CD8-positive, alpha-beta memory T cell (primary cell): Measurements from ENCODE around the gene ATP2C2. TPM values are rescaled to one million over a fixed set of nuclear protein-coding genes. Genes with fewer than 3 reads are reported as not detected.

Experiments
- CTCF ChIA-PET: fragments of 350-600 bp; sonication (Branson Sonifier 250); formaldehyde crosslinking; loops from one replicate; lab custom pipeline; 2021; ENCODE audit warnings: antibody characterized with exemption; lab: Charles Lee
- POLR2A ChIA-PET: fragments of 350-600 bp; sonication (Branson Sonifier 250); formaldehyde crosslinking; loops from one replicate; lab custom pipeline; 2021; ENCODE audit warnings: antibody characterized with exemption; lab: Charles Lee
- DNase-seq, 5 donors: peaks; one replicate each; pipeline versions ENCODE4 v3.0.0 to v3.0.0-alpha.2; 2020 to 2022; ENCODE audit warnings: mixed read lengths in 1 of 5
- H3K27ac ChIP-seq: one replicate; pipeline ENCODE4 v1.7.0; 2013; ENCODE audit warnings: low read depth, mild to moderate bottlenecking, low read length, moderate library complexity
- H3K27me3 ChIP-seq: 2 replicates; pipeline ENCODE4 v1.7.0; 2013; ENCODE audit warnings: low read length, mild to moderate bottlenecking; ENCODE audit not compliant: insufficient read depth, poor library complexity, severe bottlenecking
- H3K36me3 ChIP-seq: 2 replicates; pipeline ENCODE4 v1.7.0; 2013; ENCODE audit warnings: mild to moderate bottlenecking, low read length, moderate library complexity; ENCODE audit not compliant: insufficient read depth
- H3K4me1 ChIP-seq: 2 replicates; pipeline ENCODE4 v1.7.0; 2013; ENCODE audit warnings: mild to moderate bottlenecking, low read length, moderate library complexity; ENCODE audit not compliant: insufficient read depth
- H3K4me3 ChIP-seq: 2 replicates; pipeline ENCODE4 v1.7.0; 2013; ENCODE audit warnings: mild to moderate bottlenecking, low read length
- H3K9me3 ChIP-seq: 2 replicates; pipeline ENCODE4 v1.7.0; 2013; ENCODE audit warnings: mild to moderate bottlenecking, low read length
- H3K27ac Mint-ChIP-seq, 8 donors: one replicate each; pipeline ENCODE4 v1.8.0; 2020 to 2021; ENCODE audit warnings: mixed read lengths in 8 of 8, mild to moderate bottlenecking in 6 of 8, inconsistent platforms in 3 of 8, moderate library complexity in 3 of 8
- H3K27me3 Mint-ChIP-seq, 2 donors: one replicate each; pipeline ENCODE4 v1.8.0; 2020 to 2021; ENCODE audit warnings: mixed read lengths in 2 of 2, mild to moderate bottlenecking in 1 of 2, moderate library complexity in 1 of 2
- H3K36me3 Mint-ChIP-seq, 3 donors: one replicate each; pipeline ENCODE4 v1.8.0; 2020 to 2021; ENCODE audit warnings: mixed read lengths in 3 of 3, inconsistent platforms in 1 of 3, mild to moderate bottlenecking in 1 of 3
- H3K4me1 Mint-ChIP-seq, 3 donors: one replicate each; pipeline ENCODE4 v1.8.0; 2020 to 2021; ENCODE audit warnings: mixed read lengths in 3 of 3, inconsistent platforms in 1 of 3, mild to moderate bottlenecking in 1 of 3
- H3K4me3 Mint-ChIP-seq, 7 donors: one replicate each; pipeline ENCODE4 v1.8.0; 2020 to 2021; ENCODE audit warnings: mixed read lengths in 7 of 7, mild to moderate bottlenecking in 6 of 7, moderate library complexity in 4 of 7, inconsistent platforms in 2 of 7
- H3K9me3 Mint-ChIP-seq, 5 donors: one replicate each; pipeline ENCODE4 v1.8.0; 2020 to 2022; ENCODE audit warnings: mixed read lengths in 5 of 5, mild to moderate bottlenecking in 3 of 5, moderate library complexity in 2 of 5, inconsistent platforms in 1 of 5
- polyA plus RNA-seq: library from polyadenylated mRNA; unstranded; fragments of 300-500 nt; fragmentation: Illumina TruSeq; gene quantifications from one replicate; pipeline ENCODE4 v1.2.3, GENCODE V29; 2021
- total RNA-seq, 2 experiments: library from RNA; stranded (reverse); gene quantifications; one replicate each; pipeline ENCODE4 v1.2.3, GENCODE V29; 2021

Gene ATP2C2
- total RNA-seq (not detected), polyA plus RNA-seq (not detected)

GRCh38 chr16:84368308-84368996 lies at the start of gene ATP2C2:
TSS of gene ATP2C2 (plus strand) at chr16:84368538. CDS start at chr16:84368616, 78 bp downstream.
- ChIA-PET CTCF (no interaction called here), POLR2A (no interaction called here)
- Mint-ChIP-seq H3K36me3 (peaks cover 0 to 1% (median 0%) of the 10 kb centered on the region in 3 donors), H3K4me1 (peaks cover 2 to 8% (median 4%) of the 10 kb centered on the region in 3 donors), H3K4me3 (no peak within 1 kb of the TSS), H3K9me3 (no peaks in the 10 kb centered on the region), H3K27ac (no peak within 1 kb of the TSS), H3K27me3 (peaks cover 29 to 63% of the 10 kb centered on the region in 2 donors)
- H3K27ac ChIP-seq = no peak within 1 kb of the TSS
- H3K4me1 ChIP-seq = no peaks in the 10 kb centered on the region
- H3K36me3 ChIP-seq = no peaks in the 10 kb centered on the region
- no peak for DNase-seq
- peaks cover 19% of the 10 kb centered on the region for H3K27me3 ChIP-seq
- H3K4me3 ChIP-seq = no peak within 1 kb of the TSS
- H3K9me3 ChIP-seq = no peaks in the 10 kb centered on the region

GRCh38 chr16:84319146-84319760 lies 49.1 kb upstream of the ATP2C2 start:
- H3K9me3 ChIP-seq = no peaks in the 10 kb centered on the region
- no peaks in the 10 kb centered on the region for H3K4me1 Mint-ChIP-seq
- H3K9me3 Mint-ChIP-seq = peaks cover 0 to 12% (median 6%) of the 10 kb centered on the region in 5 donors
- H3K27ac ChIP-seq = no peak overlapping the region
- DNase-seq = no peak
- CTCF ChIA-PET = no interaction called here
- H3K4me3 Mint-ChIP-seq = no peak overlapping the region
- no peak overlapping the region for H3K4me3 ChIP-seq
- no peak overlapping the region for H3K27ac Mint-ChIP-seq
- H3K36me3 ChIP-seq = no peaks in the 10 kb centered on the region
- H3K27me3 ChIP-seq = peaks cover 6% of the 10 kb centered on the region
- H3K36me3 Mint-ChIP-seq = no peaks in the 10 kb centered on the region
- H3K27me3 Mint-ChIP-seq = peaks cover 6 to 26% of the 10 kb centered on the region in 2 donors
- no peaks in the 10 kb centered on the region for H3K4me1 ChIP-seq
- POLR2A ChIA-PET = no interaction called here

- ChIA-PET POLR2A (no interaction called here), CTCF (no interaction called here)
- no peak for DNase-seq
- Mint-ChIP-seq H3K27ac (no peak overlapping the region), H3K4me1 (no peaks in the 10 kb centered on the region), H3K27me3 (peaks cover 2 to 14% of the 10 kb centered on the region in 2 donors), H3K36me3 (no peaks in the 10 kb centered on the region), H3K9me3 (peaks cover 0 to 12% (median 6%) of the 10 kb centered on the region in 5 donors), H3K4me3 (no peak overlapping the region)
- H3K27me3 ChIP-seq = no peaks in the 10 kb centered on the region
- H3K4me1 ChIP-seq = no peaks in the 10 kb centered on the region
- H3K9me3 ChIP-seq = no peaks in the 10 kb centered on the region
- no peak overlapping the region for H3K4me3 ChIP-seq
- H3K27ac ChIP-seq = no peak overlapping the region
- H3K36me3 ChIP-seq = no peaks in the 10 kb centered on the region
These were observed 47.8 kb upstream of the ATP2C2 start for GRCh38 chr16:84320511-84320910.

- Mint-ChIP-seq H3K36me3 (no peaks in the 10 kb centered on the region), H3K4me1 (no peaks in the 10 kb centered on the region), H3K27me3 (peaks cover 2 to 8% of the 10 kb centered on the region in 2 donors), H3K4me3 (no peak overlapping the region), H3K27ac (no peak overlapping the region), H3K9me3 (peaks cover 0 to 10% (median 6%) of the 10 kb centered on the region in 5 donors)
- H3K9me3 ChIP-seq = no peaks in the 10 kb centered on the region
- CTCF ChIA-PET = no interaction called here
- no peaks in the 10 kb centered on the region for H3K27me3 ChIP-seq
- H3K4me3 ChIP-seq = no peak overlapping the region
- H3K4me1 ChIP-seq = no peaks in the 10 kb centered on the region
- POLR2A ChIA-PET = no interaction called here
- no peaks in the 10 kb centered on the region for H3K36me3 ChIP-seq
- DNase-seq = no peak
- H3K27ac ChIP-seq = no peak overlapping the region
These were observed 46.4 kb upstream of the ATP2C2 start for GRCh38 chr16:84321932-84322331.

- Mint-ChIP-seq H3K9me3 (peaks cover 0 to 9% (median 5%) of the 10 kb centered on the region in 5 donors), H3K36me3 (no peaks in the 10 kb centered on the region), H3K27me3 (peaks cover 6 to 10% of the 10 kb centered on the region in 2 donors), H3K27ac (no peak overlapping the region), H3K4me3 (no peak overlapping the region), H3K4me1 (no peaks in the 10 kb centered on the region)
- CTCF ChIA-PET = no interaction called here
- Histone ChIP-seq H3K27me3 (no peaks in the 10 kb centered on the region), H3K4me3 (no peak overlapping the region), H3K9me3 (no peaks in the 10 kb centered on the region), H3K36me3 (no peaks in the 10 kb centered on the region), H3K4me1 (no peaks in the 10 kb centered on the region), H3K27ac (no peak overlapping the region)
- no peak for DNase-seq
- POLR2A ChIA-PET = no interaction called here
These were observed 45.6 kb upstream of the ATP2C2 start for GRCh38 chr16:84322749-84323148.

- ChIA-PET CTCF (no interaction called here), POLR2A (no interaction called here)
- no peaks in the 10 kb centered on the region for H3K9me3 ChIP-seq
- H3K4me1 Mint-ChIP-seq = no peaks in the 10 kb centered on the region
- H3K27ac Mint-ChIP-seq = no peak overlapping the region
- no peak overlapping the region for H3K27ac ChIP-seq
- no peaks in the 10 kb centered on the region for H3K4me1 ChIP-seq
- H3K4me3 ChIP-seq = no peak overlapping the region
- no peak for DNase-seq
- no peak overlapping the region for H3K4me3 Mint-ChIP-seq
- H3K27me3 Mint-ChIP-seq = peaks cover 6 to 12% of the 10 kb centered on the region in 2 donors
- no peaks in the 10 kb centered on the region for H3K27me3 ChIP-seq
- peaks cover 0 to 4% (median 3%) of the 10 kb centered on the region in 5 donors for H3K9me3 Mint-ChIP-seq
- no peaks in the 10 kb centered on the region for H3K36me3 ChIP-seq
- H3K36me3 Mint-ChIP-seq = no peaks in the 10 kb centered on the region
These were observed 44.7 kb upstream of the ATP2C2 start for GRCh38 chr16:84323606-84324005.

GRCh38 chr16:84324434-84325262 lies 43.7 kb upstream of the ATP2C2 start:
- H3K9me3 ChIP-seq = no peaks in the 10 kb centered on the region
- POLR2A ChIA-PET = no interaction called here
- H3K36me3 ChIP-seq = no peaks in the 10 kb centered on the region
- Mint-ChIP-seq H3K27ac (no peak overlapping the region), H3K9me3 (peaks cover 0 to 2% (median 0%) of the 10 kb centered on the region in 5 donors), H3K4me1 (no peaks in the 10 kb centered on the region), H3K27me3 (peaks cover 6 to 17% of the 10 kb centered on the region in 2 donors), H3K4me3 (no peak overlapping the region), H3K36me3 (no peaks in the 10 kb centered on the region)
- H3K27me3 ChIP-seq = no peaks in the 10 kb centered on the region
- H3K4me1 ChIP-seq = no peaks in the 10 kb centered on the region
- H3K4me3 ChIP-seq = no peak overlapping the region
- no peak for DNase-seq
- H3K27ac ChIP-seq = no peak overlapping the region
- CTCF ChIA-PET = no interaction called here

- Mint-ChIP-seq H3K4me1 (no peaks in the 10 kb centered on the region), H3K36me3 (no peaks in the 10 kb centered on the region), H3K27ac (no peak overlapping the region), H3K27me3 (peaks cover 6 to 21% of the 10 kb centered on the region in 2 donors), H3K9me3 (no peaks in the 10 kb centered on the region), H3K4me3 (no peak overlapping the region)
- Histone ChIP-seq H3K27ac (no peak overlapping the region), H3K4me1 (no peaks in the 10 kb centered on the region), H3K9me3 (no peaks in the 10 kb centered on the region), H3K36me3 (no peaks in the 10 kb centered on the region), H3K27me3 (no peaks in the 10 kb centered on the region), H3K4me3 (no peak overlapping the region)
- DNase-seq = no peak
- POLR2A ChIA-PET = no interaction called here
- CTCF ChIA-PET = no interaction called here
These were observed 41.8 kb upstream of the ATP2C2 start for GRCh38 chr16:84326545-84326944.
